ENCODE results near the gene CREB1. TPM values are rescaled to one million over a fixed set of nuclear protein-coding genes. Genes with fewer than 3 reads are reported as not detected.

Gene CREB1
- total and polyA plus RNA-seq, 3 donors from 2014 or later, result 71.3 to 132 (median 96.5) TPM

- 98 to 100% methylated on average over 4 of the region's 4 CpGs for WGBS, 2 donors
- no peak for TF ChIP-seq CTCF (IDR thresholded peaks at IDR 0.05)
- no peak for TF ChIP-seq POLR2A (IDR thresholded peaks at IDR 0.05)
- no peak for DNase-seq
- Histone ChIP-seq H3K4me3 (no peak overlapping the region), H3K36me3 (ENCODE audit: low read depth, missing control alignments) (no peaks in the 10 kb centered on the region), H3K27ac (no peak overlapping the region), H3K27me3 (no peaks in the 10 kb centered on the region), H3K9me3 (no peaks in the 10 kb centered on the region), H3K4me1 (no peaks in the 10 kb centered on the region)
- intact Hi-C loops (cut with DNase I; ENCODE audit: low total_unique reads), result no loop called here
Measured at GRCh38 chr2:207594731-207595130, 65.0 kb downstream of the CREB1 start.

- no peaks in the 10 kb centered on the region for H3K36me3 ChIP-seq (ENCODE audit: low read depth, missing control alignments)
- no peak for TF ChIP-seq POLR2A (IDR thresholded peaks at IDR 0.05)
- no peak for TF ChIP-seq CTCF (IDR thresholded peaks at IDR 0.05)
- H3K4me1 ChIP-seq, result no peaks in the 10 kb centered on the region
- intact Hi-C loops (cut with DNase I; ENCODE audit: low total_unique reads), result no loop called here
- H3K27ac ChIP-seq, result no peak overlapping the region
- H3K4me3 ChIP-seq, result no peak overlapping the region
- no peaks in the 10 kb centered on the region for H3K27me3 ChIP-seq
- H3K9me3 ChIP-seq, result no peaks in the 10 kb centered on the region
- DNase-seq, result no peak
Measured at GRCh38 chr2:207599636-207600035, 69.9 kb downstream of the CREB1 start.

- no peaks in the 10 kb centered on the region for H3K9me3 ChIP-seq
- no peaks in the 10 kb centered on the region for H3K27me3 ChIP-seq
- no peaks in the 10 kb centered on the region for H3K4me1 ChIP-seq
- H3K4me3 ChIP-seq, result no peak overlapping the region
- H3K27ac ChIP-seq, result no peak overlapping the region
- no peak for DNase-seq
- H3K36me3 ChIP-seq (ENCODE audit: low read depth, missing control alignments), result no peaks in the 10 kb centered on the region
- no peak for TF ChIP-seq CTCF (IDR thresholded peaks at IDR 0.05)
- no peak for TF ChIP-seq POLR2A (IDR thresholded peaks at IDR 0.05)
- intact Hi-C loops (cut with DNase I; ENCODE audit: low total_unique reads), result no loop called here
Measured at GRCh38 chr2:207600231-207600630, 70.5 kb downstream of the CREB1 start.

- Histone ChIP-seq H3K36me3 (ENCODE audit: low read depth, missing control alignments) (no peaks in the 10 kb centered on the region), H3K9me3 (no peaks in the 10 kb centered on the region), H3K27ac (no peak overlapping the region), H3K27me3 (no peaks in the 10 kb centered on the region), H3K4me1 (no peaks in the 10 kb centered on the region), H3K4me3 (no peak overlapping the region)
- TF ChIP-seq POLR2A (IDR thresholded peaks at IDR 0.05), result no peak
- TF ChIP-seq CTCF (IDR thresholded peaks at IDR 0.05), result no peak
- intact Hi-C loops (cut with DNase I; ENCODE audit: low total_unique reads), result no loop called here
- WGBS, 2 donors, result 76 to 77% methylated on average over 1 of the region's 1 CpG
- DNase-seq, result no peak
Measured at GRCh38 chr2:207601774-207602173, 72.0 kb downstream of the CREB1 start.

- TF ChIP-seq CTCF (IDR thresholded peaks at IDR 0.05), result no peak
- TF ChIP-seq POLR2A (IDR thresholded peaks at IDR 0.05), result no peak
- no peak for DNase-seq
- Histone ChIP-seq H3K9me3 (no peaks in the 10 kb centered on the region), H3K4me3 (no peak overlapping the region), H3K4me1 (no peaks in the 10 kb centered on the region), H3K36me3 (ENCODE audit: low read depth, missing control alignments) (no peaks in the 10 kb centered on the region), H3K27ac (no peak overlapping the region), H3K27me3 (no peaks in the 10 kb centered on the region)
- WGBS, 2 donors, result 54 to 59% methylated on average over 2 of the region's 2 CpGs
- intact Hi-C loops (cut with DNase I; ENCODE audit: low total_unique reads), result no loop called here
Measured at GRCh38 chr2:207603486-207603885, 73.7 kb downstream of the CREB1 start.
